Epithelial cell of proximal tubule (primary cell): Measurements from ENCODE around the gene PET100. TPM values are rescaled to one million over a fixed set of nuclear protein-coding genes. Genes with fewer than 3 reads are reported as not detected.

Experiments used
- DNase-seq: peaks from one replicate; pipeline ENCODE4 v3.0.0-alpha.2; 2011; ENCODE audit warnings: low read depth
- H3K4me3 ChIP-seq: 2 replicates; pipeline ENCODE4 v1.5.1; 2011; ENCODE audit warnings: low read depth, mild to moderate bottlenecking, low read length
- total RNA-seq: library from RNA; depleted of rRNA; stranded (reverse); fragments of >200 nt; gene quantifications from 2 replicates; pipeline ENCODE4 v1.2.3, GENCODE V29; 2015
- TF ChIP-seq, protein P1 (sequence below): conservative IDR thresholded peaks from 2 replicates; pipeline ENCODE4 v1.5.1; 2012; ENCODE audit warnings: low read depth, mild to moderate bottlenecking, low read length

PET100 gene
- total RNA-seq, 1 donor from 2014 or later = 62.7 TPM

DNA sequence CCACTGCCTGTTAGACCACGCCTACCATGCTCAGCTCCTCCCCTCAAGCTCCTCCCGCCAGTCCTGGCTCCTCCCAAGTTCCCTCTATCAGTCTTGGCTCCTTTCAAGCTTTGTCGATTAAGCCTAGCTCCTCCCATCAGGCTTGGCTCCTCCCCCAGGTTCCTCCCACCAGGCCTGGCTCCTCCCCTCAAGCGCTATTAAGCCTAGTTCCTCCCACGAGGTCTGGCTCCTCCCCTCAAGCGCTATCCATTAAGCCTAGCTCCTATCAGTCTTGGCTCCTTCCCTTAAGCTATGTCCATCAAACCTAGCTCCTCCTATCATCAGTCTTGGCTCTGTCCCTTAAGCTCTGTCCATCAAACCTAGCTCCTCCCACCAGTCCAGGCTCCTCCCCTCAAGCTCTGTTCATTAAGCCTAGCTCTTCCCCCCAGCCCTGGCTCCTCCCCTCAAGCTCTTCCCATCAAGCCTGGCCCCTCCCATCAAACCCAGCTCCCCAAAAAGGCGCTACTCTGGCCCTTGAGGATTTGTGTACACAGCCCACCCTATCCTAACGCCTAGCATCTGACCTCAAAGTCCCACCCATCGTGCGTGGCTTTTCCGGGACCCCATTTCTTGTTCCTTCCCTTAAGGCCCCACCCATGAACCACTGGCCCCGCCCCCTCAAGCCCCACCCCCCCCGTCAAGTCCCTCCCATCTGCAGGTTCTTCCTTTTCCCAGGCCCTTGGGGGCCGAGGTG, 23.9 kb upstream of the PET100 start:
- DNase-seq = no peak
- TF ChIP-seq, protein P1, sequence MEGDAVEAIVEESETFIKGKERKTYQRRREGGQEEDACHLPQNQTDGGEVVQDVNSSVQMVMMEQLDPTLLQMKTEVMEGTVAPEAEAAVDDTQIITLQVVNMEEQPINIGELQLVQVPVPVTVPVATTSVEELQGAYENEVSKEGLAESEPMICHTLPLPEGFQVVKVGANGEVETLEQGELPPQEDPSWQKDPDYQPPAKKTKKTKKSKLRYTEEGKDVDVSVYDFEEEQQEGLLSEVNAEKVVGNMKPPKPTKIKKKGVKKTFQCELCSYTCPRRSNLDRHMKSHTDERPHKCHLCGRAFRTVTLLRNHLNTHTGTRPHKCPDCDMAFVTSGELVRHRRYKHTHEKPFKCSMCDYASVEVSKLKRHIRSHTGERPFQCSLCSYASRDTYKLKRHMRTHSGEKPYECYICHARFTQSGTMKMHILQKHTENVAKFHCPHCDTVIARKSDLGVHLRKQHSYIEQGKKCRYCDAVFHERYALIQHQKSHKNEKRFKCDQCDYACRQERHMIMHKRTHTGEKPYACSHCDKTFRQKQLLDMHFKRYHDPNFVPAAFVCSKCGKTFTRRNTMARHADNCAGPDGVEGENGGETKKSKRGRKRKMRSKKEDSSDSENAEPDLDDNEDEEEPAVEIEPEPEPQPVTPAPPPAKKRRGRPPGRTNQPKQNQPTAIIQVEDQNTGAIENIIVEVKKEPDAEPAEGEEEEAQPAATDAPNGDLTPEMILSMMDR = no peak
- no peak overlapping the region for H3K4me3 ChIP-seq

DNA sequence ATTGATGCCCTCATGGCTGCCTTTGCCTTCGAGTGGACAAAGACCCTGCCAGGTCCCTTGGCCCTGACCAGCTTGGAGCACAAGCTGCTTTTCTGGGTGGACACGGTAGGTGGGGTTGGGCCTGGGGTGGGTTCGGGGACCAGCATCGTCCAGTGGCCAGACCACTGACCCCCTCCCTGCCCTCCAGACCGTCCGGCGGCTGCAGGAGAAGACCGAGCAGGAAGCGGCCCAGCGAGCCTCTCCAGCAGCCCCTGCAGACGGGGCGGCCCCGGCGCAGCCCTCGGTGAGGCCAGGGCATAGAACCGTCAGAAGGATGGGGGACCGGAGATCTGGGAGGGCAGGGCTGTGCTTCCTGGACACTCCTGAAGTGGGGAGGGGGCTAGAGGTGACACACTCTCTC, 23.3 kb upstream of the PET100 start:
- TF ChIP-seq, protein P1 = no peak
- no peak for DNase-seq
- H3K4me3 ChIP-seq = no peak overlapping the region

DNA sequence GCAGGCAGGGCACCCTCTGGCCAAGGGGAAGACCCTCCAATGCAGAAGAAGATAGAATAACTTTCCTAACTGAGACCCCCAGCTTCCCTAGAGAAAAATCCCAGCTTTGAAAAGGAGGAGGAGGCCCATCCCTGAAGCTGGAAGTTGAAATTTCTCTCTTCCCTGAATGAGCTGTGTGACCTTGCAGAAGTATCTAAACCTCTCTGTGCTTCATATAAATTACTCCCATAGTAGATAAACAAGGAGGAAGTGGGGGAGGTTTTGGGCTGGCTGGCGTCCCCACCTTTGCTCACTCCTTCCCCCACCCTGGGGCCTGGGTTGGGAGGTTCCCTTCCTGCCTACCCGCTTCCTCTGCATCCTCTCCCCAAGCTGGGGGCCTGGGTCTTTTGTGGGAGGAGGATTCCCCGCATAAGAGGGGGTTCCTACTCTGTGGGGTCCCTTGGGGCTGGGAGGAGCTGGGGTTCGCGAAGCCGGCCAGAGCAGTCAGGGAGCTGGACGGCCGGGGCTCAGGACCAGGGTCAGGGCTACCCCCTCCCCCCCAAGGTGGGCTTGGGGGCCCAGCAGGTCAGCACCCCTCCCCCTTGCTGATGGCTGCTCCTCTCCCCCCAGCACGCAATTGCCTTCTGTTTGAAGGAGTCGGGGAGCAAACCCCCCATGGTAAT, 22.2 kb upstream of the PET100 start:
- H3K4me3 ChIP-seq = no peak overlapping the region
- DNase-seq = no peak
- TF ChIP-seq, protein P1 = no peak

DNA sequence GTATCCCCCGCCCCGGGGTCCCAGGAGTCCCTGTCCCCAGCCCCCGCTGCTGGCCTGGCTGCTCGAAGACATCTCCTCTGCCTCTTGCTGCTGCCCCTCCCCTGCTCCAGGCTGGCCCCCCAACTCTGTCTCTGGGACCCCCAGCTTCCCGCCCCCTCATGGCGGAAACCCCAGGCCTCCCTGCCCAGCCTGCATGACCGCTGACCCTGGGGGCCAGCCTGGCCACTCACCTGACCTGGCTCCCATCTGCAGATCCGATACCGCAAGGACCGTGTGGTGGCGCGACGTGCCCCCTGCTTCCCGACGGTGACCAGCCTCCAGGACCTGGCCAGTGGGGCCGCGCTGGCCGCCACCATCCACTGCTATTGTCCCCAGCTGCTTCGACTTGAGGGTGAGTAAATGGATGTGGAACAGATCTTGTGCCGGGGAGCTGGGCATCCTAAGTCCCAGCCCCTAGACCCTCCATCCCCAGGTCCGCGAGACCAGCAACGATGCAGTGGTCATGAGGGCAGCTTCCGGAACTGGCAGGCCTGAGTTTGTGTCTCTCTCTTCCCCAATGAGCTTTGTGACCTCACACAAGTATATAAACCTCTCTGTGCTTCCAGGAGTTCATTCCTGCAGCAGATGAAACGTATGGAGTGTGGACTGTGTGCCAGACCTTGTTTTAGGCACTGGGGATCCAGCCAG, 21.6 kb upstream of the PET100 start:
- DNase-seq = no peak
- H3K4me3 ChIP-seq = no peak overlapping the region
- TF ChIP-seq, protein P1 = no peak

DNA sequence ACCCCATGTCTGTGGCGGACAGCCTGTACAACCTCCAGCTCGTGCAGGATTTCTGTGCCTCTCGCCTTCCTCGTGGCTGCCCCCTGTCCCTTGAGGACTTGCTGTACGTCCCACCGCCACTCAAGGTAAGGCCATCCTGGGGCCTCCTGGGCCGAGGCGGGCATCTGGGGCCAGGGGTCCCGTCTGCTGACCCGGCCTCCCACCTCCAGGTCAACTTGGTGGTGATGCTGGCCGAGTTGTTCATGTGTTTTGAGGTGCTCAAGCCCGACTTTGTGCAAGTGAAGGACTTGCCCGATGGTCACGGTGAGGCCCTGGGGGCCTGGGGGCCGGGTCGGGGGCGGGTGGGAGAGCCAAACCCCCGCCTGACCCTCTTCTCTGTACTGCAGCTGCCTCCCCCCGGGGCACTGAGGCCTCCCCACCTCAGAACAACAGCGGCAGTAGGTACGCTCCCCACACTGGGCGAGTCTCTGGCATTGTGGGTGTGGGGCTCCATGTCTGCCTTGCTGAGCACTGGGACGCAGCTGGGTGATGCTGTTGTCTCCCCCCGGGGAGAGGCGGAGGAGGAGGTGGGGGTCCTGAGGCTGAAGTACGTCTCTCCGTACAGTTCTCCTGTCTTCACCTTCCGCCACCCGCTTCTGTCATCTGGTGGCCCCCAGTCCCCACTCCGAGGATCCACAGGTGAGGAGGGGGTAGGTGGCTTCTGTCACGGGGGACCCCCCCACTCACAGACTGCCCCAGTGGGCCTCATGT, 18.9 kb upstream of the PET100 start:
- no peak for DNase-seq
- no peak overlapping the region for H3K4me3 ChIP-seq
- TF ChIP-seq, protein P1 = no peak

DNA sequence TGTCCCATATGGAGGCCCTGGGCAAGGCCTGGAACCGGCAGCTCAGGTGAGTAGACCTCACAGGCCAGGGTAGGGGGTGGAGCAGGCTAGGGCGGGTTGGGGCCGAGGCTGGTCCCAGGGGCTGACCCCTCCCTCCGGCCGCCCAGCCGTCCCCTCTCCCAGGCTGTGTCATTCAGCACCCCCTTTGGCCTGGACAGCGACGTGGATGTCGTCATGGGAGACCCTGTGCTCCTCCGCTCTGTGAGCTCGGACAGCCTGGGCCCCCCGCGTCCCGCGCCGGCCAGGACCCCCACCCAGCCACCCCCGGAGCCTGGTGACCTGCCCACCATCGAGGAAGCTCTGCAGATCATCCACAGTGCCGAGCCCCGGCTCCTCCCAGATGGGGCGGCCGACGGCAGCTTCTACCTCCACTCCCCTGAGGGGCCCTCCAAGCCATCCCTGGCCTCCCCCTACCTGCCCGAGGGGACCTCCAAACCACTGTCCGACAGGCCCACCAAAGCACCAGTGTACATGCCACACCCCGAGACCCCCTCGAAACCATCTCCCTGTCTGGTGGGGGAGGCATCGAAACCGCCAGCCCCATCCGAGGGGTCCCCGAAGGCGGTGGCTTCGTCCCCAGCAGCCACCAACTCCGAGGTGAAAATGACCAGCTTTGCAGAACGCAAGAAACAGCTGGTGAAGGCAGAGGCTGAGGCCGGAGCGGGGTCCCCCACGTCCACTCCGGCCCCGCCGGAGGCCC, 17.9 kb upstream of the PET100 start:
- TF ChIP-seq, protein P1 = no peak
- no peak overlapping the region for H3K4me3 ChIP-seq
- DNase-seq = no peak
